GM12874 (cell line): ENCODE measurements around the gene BET1.

Experiments used
- TF ChIP-seq, protein P1 (sequence below): IDR thresholded peaks from 2 replicates; pipeline ENCODE4 v1.5.1; 2011; ENCODE audit warnings: low read depth, mild to moderate bottlenecking, control low read depth, low read length, moderate library complexity; ENCODE audit not compliant: insufficient read depth

Gene BET1

DNA sequence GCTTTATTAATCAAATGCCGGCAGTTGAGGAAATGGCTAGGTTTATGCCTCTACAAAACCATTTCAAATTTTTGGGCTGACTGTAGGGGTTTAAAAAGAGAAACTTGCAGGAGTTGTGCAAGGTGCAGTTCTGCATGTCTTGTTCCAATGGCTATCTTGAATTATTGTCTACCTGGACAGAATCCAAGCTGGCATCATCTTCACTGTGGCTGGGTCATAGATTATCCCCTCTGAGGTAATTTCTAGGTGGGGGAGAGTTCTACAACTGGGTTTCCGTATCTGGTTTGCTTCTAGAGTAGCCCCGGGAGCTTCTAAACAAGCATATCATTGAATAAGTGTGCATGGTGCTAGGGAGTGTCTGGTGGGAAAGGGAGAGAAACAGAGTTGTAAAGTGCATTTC lies 16.9 kb downstream of the BET1 start:
- TF ChIP-seq, protein P1, sequence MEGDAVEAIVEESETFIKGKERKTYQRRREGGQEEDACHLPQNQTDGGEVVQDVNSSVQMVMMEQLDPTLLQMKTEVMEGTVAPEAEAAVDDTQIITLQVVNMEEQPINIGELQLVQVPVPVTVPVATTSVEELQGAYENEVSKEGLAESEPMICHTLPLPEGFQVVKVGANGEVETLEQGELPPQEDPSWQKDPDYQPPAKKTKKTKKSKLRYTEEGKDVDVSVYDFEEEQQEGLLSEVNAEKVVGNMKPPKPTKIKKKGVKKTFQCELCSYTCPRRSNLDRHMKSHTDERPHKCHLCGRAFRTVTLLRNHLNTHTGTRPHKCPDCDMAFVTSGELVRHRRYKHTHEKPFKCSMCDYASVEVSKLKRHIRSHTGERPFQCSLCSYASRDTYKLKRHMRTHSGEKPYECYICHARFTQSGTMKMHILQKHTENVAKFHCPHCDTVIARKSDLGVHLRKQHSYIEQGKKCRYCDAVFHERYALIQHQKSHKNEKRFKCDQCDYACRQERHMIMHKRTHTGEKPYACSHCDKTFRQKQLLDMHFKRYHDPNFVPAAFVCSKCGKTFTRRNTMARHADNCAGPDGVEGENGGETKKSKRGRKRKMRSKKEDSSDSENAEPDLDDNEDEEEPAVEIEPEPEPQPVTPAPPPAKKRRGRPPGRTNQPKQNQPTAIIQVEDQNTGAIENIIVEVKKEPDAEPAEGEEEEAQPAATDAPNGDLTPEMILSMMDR: no peak

DNA sequence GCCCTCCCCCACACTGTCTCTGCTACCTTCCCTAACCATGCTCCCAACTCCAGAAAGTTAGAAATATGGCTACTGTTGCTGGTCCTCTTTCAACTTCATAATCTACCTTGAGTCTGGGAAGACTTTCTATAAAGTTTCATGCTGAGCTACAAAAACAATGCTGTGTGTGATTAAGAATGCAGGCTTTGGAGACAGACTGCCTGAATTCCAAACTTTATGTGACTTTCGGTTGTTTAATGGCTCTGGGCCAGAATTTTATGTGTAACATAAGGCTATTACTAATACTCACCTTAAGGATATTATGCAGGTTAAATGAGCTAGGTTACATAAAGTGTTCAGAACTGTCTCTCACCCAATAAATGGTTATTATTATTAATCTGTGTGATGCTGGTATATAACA lies 19.1 kb downstream of the BET1 start:
- TF ChIP-seq, protein P1: no peak

DNA sequence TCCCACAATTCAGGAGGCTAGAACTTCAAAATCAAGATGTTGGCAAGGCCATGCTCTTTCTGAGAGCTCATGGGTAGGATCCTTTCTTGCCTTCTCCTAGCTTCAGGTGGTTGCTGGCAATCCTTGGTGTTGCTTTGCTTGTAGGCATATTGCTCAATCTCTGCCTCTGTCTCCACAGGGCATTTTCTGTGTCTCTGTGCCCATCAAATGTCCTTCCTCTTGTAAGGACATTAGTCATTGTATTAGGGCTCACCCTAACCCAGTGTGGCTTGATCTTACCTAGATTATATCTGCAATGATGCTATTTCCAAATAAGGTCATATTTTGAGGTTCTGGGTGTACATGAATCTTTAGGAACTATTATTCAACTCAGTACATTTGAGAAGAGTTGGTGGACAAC lies 20.1 kb downstream of the BET1 start:
- TF ChIP-seq, protein P1: no peak

DNA sequence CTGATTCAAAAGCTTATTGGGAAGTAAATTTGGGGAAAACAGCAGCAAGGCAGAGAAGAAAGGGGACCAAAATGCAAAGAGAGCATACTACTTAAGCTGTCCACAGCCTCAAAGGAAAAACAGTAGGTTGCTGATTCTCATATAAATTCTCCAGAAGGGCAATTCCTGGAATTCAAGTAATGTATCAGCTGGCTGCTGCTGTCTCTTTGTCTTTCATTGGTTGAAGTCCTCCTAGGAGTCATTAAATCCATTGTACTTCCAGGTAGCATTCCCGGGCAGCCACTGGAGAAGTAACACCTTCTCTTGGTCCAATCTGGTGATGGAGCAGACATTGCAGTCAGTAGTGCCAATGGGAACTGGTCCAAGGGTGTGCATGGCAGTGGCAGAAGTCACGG lies 22.7 kb downstream of the BET1 start:
- TF ChIP-seq, protein P1: no peak

DNA sequence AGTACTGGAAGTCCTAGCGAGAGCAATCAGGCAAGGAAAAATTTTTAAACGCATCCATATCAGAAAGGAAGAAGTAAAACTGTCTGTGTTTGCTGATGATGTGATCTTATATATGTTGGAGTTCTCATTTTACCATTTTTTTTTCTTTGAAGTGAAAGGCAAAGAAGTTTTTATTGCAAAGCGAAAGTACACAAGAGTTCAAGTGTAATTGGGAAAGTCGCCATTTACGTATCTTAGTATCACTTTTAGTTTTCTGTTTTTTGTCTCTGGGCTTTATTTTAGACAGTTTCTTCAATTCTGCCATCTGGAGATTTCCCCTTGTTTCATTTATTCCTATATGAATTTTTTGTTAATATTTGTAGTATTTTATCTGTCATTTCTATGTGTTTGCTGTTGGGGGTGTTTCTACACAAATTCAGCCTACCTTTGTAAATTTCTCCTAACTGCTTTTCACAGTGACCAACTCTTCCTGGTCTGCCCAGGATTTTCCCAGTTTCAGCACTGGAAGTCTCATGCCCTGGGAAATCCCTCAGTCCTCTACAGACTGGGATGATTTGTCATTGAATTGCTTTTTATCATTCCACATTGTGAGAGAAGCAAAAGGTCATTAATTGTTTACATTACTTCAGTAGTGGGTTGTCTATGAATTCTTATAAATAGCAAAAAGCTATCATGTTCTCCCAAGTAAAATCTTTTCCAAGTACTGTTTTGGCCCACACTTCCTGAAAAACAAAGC lies 23.2 kb downstream of the BET1 start:
- TF ChIP-seq, protein P1: no peak

DNA sequence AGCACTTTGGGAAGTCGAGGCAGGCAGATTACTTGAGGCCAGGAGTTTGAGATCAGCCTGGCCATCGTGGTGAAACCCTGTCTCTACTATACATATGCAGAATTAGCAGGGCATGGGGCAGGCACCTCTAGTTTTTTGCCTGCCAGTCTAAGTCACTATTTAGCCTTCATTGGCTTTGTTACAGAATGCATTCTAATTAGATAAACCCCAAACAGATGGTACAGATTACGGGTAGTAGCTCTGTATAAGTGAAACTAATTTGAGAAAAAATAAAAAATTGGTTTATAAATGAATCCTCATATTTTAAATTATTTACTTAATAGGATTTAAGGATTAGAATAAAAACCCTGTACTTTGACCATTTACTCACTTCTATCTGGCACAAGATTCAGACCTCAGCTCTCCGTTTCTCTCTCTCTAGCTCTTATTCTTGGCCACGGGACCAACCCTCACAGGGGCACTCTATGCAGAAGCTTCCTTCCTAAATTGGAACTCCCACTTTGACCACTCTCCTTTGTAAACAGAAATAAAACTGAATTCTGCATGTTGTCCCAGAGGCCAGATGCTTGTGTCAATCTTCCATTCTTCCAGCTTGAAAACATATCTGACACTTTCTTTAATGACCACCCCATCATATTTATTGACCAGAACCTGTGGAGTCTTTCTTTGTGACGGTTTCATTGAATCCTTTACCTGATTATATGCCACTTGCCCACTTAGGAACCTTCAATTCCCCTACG lies 26.8 kb downstream of the BET1 start:
- TF ChIP-seq, protein P1: no peak

DNA sequence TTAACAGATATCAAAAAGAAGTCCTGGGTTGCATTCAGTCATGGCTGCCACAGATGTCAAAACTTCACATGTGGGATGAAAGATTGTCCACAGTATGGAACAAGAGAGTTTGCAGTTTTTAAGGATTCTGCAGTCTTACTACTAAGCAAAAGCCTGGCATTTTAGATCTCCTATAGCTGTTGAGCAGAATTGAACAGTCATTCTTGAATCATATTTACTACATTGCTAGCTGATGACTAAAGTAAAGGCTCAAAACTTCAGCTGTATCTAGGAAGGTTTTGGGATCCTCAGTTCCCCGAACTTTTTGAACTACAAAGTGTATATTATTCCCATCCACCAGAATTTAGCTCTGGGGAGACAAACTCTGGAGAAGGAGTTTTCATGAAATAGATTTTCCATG lies 31.0 kb downstream of the BET1 start:
- TF ChIP-seq, protein P1: no peak
